ENCODE results near the gene JPH2. TPM values are rescaled to one million over a fixed set of nuclear protein-coding genes. Genes with fewer than 3 reads are reported as not detected.

The JPH2 gene
- total RNA-seq, 1 donor from 2014 or later, result 35.2 TPM

DNA sequence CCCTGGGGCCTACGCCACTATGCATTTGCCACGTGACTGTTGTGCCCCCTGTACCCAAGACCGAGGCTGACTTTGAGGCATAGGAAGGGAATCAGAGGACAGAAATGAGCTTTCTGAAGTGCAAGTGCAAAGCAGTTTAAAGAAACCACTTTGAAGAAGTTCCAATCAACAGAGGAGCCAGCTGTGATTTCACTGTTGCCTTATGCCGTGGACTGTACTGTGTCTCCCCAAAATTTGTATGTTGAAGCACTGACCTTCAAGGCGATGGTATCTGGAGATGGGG, 111.1 kb downstream of the JPH2 start:
- peak; percentile 14 for DNase-seq (ENCODE audit: low spot score)

DNA sequence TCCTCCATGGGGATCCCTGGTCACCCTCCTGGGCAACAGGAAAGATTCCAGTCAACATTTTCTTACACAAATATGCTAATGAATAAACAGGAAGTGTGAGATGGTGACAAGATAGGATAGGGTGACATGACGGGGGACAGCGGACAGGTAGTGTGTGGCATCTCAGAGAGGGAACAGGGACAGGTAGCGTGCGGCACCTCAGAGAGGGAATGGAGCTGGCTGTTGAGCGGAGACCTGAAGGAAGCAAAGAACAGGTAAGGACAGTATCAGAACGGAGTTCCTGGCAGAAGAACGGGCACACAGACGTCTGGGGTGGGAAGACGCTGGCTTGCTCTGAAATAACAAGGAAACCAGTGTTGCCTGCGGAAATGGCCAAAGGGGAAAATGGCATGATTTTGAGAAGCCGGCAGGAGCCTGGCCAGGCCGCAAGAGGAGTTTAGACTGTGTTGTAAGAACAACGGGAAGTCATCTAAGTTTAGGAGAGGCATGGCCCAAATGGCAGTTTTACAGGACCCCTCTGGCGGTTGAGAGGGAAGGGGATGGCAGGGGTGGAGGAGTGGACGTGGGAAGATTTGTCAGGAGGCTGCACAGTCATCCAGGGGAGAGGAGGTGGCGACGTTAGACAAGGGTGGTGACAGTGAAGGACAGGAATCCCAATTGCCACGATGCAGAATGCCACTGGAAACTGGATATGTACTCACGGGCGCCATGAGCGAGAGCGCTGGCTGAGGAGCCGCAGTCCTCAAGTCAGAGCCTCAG, 111.6 kb downstream of the JPH2 start:
- peak; percentile 34 for DNase-seq (ENCODE audit: low spot score)

DNA sequence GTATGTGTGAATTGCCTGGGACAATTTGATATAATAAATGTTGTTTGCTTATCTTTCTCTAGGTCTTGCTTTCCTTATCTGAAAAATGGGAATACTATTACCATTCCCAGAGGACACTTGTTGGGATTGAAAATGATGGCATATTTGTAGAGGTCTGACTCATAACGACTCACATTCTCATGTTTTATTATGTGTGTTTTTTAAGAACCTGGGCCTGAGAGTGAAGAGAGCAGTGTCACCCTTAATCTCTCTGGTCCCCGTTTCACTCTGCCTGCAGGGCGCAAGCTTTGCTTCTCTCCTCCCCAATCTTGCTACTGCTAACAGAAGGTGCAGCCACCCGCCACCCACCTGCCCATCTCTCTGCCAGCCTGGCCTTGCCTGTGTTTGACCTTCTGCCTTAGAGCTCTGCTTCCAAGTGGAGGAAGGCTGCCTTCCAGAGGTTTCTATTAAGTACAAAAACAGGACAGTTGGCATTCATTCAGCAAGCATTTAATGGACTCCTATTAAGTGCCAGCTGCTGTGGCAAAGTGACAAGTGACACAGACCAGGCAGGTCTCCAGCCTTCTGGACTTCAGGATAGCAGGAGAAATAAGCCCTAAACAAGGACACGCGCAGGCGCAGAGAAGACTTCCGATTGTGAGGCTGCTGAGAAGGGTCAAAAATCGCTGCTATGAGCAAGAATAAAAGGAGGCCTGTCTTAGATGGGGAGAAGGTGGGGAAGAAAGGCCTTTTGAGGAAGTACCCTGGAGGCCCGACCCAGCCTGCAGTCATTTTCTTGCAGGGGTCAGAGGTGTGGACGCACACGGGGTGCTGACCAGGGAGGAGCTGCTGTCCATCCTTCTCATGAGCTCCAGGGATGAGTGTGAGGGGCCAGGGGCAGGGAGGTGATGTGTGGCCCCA, 112.5 kb downstream of the JPH2 start:
- DNase-seq (ENCODE audit: low spot score), result peak; percentile 35

DNA sequence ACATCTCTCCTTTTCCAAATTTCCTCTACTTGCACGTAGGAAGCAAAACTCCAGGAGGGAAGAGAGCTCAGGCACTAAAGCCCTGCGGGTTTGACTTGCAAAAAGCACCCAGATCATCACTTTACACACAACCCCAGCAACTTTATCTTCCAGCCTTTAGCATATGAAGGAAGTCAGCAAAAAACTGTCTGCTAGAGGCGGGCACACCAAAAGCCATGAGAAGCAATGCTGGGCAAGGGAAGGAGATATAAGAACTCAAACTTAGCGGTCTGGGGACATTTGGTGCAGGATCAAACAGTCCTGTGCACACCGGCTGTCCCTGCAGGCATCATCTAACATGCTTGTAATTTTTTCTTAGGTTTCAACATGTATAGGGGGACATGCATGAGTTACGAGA, 113.3 kb downstream of the JPH2 start:
- peak; percentile 19 for DNase-seq (ENCODE audit: low spot score)

DNA sequence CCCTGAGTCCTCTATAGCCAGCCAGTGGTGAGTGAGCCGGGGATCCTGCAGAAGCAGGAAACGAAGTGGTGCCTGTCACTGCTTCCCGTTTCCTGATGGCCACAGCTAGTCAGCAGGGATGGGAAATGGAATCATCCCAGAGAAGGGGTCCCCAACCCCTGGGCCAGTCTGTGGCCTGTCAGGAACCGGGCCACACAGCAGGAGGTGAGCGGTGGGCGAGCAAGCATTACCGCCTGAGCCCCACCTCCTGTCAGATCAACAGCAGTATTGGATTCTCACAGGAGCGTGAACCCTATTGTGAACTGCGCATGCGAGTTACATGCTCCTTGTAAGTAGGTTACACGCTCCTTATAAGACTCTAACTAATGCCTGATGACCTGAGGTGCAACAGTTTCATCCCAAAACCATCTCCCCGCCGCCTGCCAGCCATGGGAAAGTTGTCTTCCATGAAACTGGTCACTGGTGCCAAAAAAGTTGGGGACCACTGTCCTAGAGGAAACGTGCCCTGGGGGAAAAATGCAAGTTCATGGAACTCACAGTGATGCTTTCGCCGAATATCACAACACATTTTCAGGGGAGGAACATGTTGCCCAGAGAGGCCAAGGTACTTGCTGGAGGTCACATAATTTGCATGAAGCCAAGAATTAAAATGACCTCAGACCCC, 113.8 kb downstream of the JPH2 start:
- peak; percentile 35 for DNase-seq (ENCODE audit: low spot score)

DNA sequence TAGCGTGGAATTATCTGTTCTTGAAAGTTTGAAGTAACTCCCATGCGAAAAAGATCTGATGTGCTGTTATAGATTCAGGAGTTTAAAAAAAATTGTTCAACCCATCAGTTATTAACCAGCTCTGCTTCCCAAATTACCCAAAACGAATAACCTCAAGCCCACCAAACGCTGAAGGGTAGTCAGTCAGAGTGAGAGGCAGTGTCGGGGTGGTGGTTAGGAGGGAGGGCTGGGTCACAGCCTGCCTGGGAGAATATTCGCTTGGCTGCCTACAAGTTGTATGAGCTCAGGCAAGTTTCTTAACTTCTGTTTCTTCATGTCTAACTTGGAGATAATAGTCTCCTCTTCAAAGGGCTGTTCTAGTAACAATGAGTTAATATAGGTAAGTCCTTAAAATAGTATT, 114.6 kb downstream of the JPH2 start:
- peak; percentile 18 for DNase-seq (ENCODE audit: low spot score)

DNA sequence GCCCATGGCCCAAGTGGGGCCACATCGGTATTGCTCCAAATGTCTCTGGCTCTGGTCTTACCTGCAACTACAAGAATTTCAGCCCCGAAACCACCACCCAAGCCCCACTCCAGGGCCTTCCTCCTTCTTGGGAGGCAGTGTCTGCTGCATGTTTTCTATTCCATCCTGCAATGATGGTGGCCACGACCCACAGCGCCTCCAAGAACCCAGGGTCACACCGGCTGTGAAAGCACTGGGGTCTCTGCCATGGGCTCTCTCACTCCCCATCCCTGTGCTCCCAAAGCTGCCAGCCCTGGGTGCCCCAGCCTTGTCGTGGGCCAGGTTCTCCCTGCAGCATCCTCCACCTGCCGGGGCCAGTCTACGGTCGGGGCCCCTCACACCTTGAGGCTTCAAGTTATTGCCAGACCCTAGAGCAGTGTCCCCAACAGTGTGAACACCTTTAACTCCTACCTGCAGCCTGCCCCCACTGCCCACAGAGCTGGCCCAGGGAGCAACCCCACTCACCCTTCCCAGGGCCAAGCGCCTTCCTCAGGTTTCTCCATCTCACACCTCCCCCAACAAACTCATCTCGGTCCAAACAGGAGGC, 115.4 kb downstream of the JPH2 start:
- peak; percentile 36 for DNase-seq (ENCODE audit: low spot score)

DNA sequence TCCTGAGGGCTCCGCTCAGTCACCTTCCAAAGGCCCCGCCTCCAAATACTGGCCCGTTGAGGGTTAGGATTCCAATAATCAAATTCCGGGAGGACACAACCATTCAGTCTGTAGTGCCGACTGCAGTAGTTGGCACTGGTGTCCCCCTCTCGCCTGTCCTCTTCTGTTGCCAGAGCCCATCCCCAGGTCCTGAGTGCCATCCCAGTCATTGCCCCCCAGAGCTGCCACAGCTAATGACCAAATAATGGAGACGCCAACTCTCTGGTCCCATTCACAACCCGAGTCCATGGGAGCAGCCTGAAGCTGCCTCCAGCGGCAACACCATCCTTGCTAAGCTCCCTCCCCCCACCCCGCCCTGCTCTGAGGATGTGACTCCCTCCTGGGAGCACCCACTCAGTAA, 115.9 kb downstream of the JPH2 start:
- DNase-seq (ENCODE audit: low spot score), result peak; percentile 29

DNA sequence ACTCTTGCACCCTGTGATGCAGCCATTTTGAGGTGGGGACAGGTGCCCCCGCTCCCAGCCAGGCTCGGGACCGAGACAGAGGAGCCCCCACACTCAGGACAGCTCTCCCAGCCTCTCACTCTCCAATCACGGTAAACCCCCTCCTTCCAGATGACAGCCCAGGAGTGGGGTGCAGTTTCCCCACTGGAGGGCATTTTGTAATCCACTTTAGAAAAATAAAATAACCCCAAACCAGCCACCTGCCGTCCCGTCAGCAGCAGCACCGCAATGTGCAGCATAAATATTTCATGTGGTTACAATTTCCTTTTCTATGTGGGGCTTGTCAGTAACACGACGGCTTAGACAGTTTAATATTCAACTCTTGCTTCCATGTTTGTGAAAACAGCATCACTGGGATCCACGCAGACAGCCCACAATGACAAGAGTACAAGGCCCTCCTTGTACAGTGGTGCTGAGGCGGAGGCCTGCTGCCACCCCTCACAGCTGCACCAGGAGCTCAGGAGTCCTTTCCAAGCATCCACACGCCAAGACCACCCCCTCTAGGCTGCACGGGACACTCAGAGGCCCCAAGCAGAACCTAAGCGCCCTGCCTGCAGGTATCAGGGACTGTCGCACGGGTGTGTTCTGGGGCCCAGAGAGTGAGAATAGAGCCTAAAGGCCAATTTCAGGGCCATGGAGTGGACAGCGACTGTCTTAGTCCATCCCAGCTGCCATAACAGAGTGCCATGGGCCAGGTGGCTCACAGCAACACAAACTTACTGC, 116.7 kb downstream of the JPH2 start:
- peak; percentile 23 for DNase-seq (ENCODE audit: low spot score)

DNA sequence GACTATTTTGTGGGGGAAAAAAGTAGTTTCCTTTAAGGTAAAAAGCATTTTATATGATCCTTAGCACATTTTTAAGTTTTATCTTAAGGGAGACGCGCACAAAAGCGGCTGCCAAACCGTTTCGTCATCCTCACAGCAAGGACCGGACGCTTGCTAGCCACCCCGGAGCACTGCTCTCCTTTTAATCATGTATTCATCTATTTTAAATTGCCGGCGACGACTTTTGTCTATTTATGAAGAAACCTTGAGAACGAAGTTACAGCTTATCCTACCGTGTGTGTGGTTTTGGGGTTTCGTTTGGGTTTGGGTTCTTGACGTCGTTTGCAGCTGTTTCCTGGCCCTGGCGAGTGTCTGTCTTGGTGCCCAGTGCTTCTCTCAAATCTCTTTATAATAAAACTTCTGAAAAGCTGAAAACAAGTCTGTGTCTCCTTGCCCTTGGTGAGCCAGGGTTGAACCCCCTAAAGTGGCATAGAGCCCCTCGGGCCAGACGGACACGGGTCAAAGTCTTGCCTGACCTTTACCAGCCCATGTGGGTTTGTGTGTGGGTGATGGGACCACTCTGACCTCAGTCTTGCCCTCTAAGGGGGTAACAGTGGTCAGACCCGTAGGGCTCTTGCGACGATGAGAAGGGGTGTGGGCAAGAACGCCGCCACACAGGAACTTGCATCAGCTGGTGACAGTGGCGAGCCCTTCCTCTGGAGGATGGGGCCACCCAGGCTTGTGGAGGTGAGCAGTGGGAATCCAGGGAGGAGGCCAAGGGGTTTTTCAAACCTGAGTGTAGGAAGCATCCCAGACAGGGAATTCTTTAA, 117.6 kb downstream of the JPH2 start:
- DNase-seq (ENCODE audit: low spot score), result peak; percentile 41

DNA sequence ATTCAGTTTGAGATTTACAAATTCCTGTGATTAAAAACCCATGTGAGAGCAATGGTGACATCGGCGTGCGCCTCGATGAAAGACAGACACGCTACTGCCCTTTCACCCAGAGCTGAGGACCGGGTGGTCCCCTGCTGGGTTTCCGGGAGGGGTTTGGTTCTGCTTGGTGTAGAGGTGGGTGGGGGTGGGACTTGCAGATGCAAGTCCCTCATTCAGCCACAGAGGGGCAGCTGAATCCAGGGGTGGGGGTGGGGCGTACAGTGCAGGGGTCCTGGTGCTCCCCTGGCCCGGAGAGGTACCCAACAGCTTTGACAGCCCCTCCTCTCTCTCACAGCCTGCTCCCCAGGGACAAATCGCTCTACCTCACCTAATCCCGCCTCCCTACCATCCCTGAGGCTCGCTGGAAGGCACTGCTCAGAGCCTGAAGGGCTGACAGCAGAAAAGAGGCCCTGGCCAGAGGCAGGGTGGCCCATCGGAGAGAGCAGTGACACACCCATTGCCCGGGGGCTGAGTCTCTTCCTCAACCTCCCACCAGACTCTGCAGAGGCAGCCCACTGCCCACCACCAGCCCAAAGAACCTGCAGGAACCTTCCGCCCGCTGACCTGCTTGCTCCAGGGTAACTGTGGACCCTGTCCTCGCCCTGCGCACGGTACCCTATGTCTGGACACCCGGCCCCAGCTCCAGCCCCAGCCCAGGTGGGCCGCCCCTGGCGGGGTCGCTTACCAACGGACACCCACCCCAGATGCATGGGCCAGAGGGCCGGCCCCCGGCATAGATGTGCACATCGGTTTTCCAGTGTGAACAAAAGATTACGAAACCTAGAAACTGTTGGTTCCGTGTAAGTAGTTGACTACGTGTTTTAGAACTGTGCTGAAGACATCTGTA, 118.4 kb downstream of the JPH2 start:
- peak; percentile 41 for DNase-seq (ENCODE audit: low spot score)

DNA sequence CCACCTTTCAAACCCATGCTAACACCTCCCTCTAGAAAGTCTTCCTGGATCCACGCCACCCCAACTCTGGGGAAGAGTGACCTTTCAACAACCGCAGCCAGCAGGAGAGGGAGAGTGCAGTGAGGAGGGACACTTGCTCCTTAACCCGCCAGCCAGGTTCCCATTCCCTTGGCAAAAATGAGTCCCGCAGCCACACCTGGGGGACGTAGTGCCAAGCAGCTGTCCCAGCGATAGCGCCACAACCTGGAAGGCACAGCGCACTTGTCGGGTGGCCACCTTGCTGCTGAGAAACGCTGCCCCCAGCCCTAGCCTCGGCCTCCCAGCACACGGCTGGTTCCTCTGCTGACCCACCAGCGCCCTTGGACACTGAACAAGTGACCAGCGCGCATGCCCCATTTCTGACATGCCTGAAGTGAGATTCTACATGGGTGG, 119.3 kb downstream of the JPH2 start:
- no peak for DNase-seq (ENCODE audit: low spot score)

DNA sequence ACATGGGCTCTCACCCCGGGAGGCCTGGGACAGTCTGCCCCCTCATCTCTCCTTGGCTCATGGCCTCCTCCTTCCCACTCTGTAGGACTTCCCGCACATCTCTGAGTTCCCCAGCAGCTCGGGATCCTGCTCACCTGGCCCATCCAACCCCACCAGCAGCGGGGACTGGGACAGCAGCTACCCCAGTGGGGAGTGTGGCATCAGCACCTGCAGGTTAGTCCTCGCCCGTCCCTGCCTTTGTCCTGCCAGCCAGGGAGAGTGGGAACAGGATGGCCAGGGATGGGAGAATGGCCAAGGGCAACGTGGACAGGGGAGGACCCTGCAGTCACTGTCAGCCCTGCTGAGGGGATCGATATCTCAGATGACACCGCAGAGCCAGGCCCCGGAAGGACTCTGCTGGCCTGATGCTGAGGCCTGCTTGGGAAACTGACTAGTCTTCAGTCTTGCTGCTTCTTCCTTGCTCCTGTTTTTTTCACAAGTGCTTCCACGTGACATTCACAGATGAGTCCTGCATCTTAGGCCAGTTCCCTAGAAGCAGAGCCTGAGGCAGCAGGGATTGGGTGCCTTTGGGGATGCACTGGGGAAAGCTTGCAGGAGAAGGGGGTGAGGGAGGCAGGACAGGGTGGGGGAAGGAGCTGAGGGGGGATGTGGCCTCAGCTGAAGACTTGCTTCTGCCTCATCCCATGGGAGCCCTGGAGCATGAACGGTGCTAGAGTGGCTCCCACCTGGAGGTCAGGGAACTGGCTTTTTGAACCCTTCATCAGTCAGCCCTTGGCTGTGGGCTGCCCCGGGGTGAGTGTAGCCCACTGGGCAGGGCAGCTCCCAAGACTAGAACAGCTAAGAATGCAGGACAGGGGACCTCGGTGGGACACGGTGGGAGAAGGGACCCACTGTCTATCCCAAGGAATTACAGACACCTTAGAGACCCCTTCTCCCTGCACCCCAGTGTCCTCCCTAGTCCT, 120.1 kb downstream of the JPH2 start:
- DNase-seq (ENCODE audit: low spot score), result no peak

DNA sequence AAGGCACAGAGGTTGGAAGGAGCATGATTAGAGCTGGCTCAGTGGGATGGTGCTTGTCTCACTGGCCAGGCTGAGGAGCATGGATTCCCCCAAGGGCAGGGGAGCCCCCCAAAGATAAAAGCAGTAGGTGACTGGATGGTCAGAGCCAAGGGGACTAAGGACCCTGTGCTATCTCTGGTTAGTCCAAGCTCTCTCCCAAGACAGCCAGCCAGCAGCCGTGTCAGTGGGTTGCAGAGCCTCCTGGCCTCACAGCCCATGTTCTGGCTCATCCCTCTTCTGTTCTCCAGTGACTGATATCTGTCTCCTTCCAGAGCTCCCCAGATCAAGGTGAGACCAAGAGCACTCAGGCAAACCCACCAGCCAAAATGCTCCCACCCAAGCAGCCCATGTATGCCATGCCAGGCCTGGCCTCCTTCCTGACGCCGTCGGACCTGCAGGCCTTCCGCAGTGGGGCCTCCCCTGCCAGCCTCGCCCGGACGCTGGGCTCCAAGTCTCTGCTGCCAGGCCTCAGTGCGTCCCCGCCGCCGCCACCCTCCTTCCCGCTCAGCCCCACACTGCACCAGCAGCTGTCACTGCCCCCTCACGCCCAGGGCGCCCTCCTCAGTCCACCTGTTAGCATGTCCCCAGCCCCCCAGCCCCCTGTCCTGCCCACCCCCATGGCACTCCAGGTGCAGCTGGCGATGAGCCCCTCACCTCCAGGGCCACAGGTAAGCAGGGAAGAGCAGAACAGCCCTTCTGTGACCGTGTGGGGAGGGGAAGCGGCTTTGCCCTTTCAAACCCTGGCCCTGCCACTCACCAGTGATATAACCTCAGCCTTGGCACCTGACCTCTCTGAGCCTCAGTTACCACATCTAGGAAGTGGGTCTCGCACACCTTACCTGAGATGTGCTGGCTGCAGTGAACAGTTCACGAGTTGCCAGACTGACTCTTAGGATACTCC, 121.3 kb downstream of the JPH2 start:
- DNase-seq (ENCODE audit: low spot score), result peak; percentile 29

DNA sequence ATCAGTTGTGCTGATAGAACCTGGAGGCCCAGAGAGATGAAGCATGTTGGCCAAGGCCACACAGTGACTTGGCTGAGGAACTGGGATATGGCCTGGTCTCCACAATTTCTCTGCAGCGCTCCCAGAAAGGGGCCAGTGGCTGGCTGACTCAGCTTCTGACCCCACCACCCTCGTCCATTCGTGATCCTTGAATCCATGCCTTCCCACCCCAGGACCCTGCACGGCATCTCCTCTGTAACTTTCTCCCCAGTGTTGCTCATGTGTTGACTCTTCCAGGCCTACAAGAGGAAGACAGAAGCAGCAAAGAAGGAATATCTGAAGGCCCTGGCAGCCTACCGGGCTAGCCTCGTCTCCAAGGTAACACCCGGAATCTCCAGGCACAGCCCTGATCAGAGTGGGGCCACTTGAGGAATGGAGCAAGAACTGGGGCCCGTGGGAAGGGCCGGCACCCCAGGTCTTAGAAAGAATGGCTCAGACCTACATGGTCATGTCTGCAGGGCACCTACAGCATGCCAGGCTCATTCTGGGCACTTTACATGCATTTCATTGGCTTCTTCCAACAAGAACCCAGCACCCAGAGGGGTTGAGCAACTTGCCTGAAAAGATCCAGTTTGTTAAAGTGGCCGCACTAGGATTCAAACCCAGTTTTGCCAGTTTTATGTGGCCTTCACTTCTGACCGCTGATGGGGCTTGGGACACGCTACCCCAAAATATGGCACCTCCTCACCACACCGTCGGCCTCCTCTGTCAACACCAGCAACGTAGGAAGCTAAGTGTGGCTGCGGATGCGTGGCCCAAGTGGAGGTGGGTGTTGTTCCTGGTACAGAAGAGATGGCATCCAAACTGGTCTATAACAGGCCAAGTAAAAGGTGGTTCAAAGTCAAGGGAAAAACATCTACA, 122.2 kb downstream of the JPH2 start:
- DNase-seq (ENCODE audit: low spot score), result peak; percentile 29

Measured in ureter (tissue), 1 donor.